ENCODE results near the gene COL26A1.

COL26A1 gene

GRCh38 chr7:101373812-101374614 lies 11.3 kb downstream of the COL26A1 start:
- no peak for DNase-seq

GRCh38 chr7:101374990-101375389 lies 12.3 kb downstream of the COL26A1 start:
- no peak for DNase-seq

- no peak for DNase-seq
Observed at GRCh38 chr7:101376601-101377000, 13.9 kb downstream of the COL26A1 start.

- no peak for DNase-seq
Observed at GRCh38 chr7:101377189-101377736, 14.6 kb downstream of the COL26A1 start.

GRCh38 chr7:101378751-101379174 lies 16.1 kb downstream of the COL26A1 start:
- DNase-seq = no peak

- DNase-seq = no peak
Observed at GRCh38 chr7:101379302-101379701, 16.6 kb downstream of the COL26A1 start.

- no peak for DNase-seq
Observed at GRCh38 chr7:101381549-101382111, 19.0 kb downstream of the COL26A1 start.

GRCh38 chr7:101382937-101383336 lies 20.3 kb downstream of the COL26A1 start:
- DNase-seq = no peak

GRCh38 chr7:101386177-101386557 lies 23.5 kb downstream of the COL26A1 start:
- DNase-seq = no peak

GRCh38 chr7:101386558-101387231 lies 24.0 kb downstream of the COL26A1 start:
- DNase-seq = no peak

GRCh38 chr7:101390901-101391301 lies 28.2 kb downstream of the COL26A1 start:
- peak; percentile 4 for DNase-seq

GRCh38 chr7:101391991-101392390 lies 29.3 kb downstream of the COL26A1 start:
- no peak for DNase-seq

GRCh38 chr7:101393865-101394264 lies 31.2 kb downstream of the COL26A1 start:
- DNase-seq = no peak

GRCh38 chr7:101395376-101395775 lies 32.7 kb downstream of the COL26A1 start:
- DNase-seq = no peak

- no peak for DNase-seq
Observed at GRCh38 chr7:101397243-101397642, 34.6 kb downstream of the COL26A1 start.

- DNase-seq = no peak
Observed at GRCh38 chr7:101397770-101398324, 35.2 kb downstream of the COL26A1 start.

- DNase-seq = no peak
Observed at GRCh38 chr7:101398396-101399289, 36.0 kb downstream of the COL26A1 start.

- DNase-seq = no peak
Observed at GRCh38 chr7:101399759-101400158, 37.1 kb downstream of the COL26A1 start.

GRCh38 chr7:101400751-101401150 lies 38.1 kb downstream of the COL26A1 start:
- no peak for DNase-seq

- DNase-seq = no peak
Observed at GRCh38 chr7:101401390-101402080, 38.9 kb downstream of the COL26A1 start.

- DNase-seq = no peak
Observed at GRCh38 chr7:101402081-101402779, 39.6 kb downstream of the COL26A1 start.

Data from activated effector memory CD4-positive, alpha-beta T cell treated with Interleukin-2 at 50 U/mL for 16 hours (primary cell).